ENCODE measurements around the gene EEF2K. TPM values are rescaled to one million over a fixed set of nuclear protein-coding genes. Genes with fewer than 3 reads are reported as not detected.
A peak's percentile ranks its signal among the peaks of the same experiment; 100 is the strongest.

EEF2K gene
- total RNA-seq, 1 donor from 2014 or later = 31.9 TPM

- intact Hi-C loops (cut with DNase I) = loop anchor here (1.0 to 10.0 kb wide), 8 partner anchors 15 to 1453 kb away; partner anchors contain the start of genes DCTN5, DCUN1D3, EEF2K and LYRM1
- H3K4me1 ChIP-seq = peaks cover 9 to 22% of the 10 kb centered on the region in 2 donors
- DNase-seq (ENCODE audit: low spot score in 2 of 2) = no peak
These were observed 14.4 kb upstream of the EEF2K start for GRCh38 chr16:22191532-22192260.

GRCh38 chr16:22192261-22193062 is 13.6 kb upstream of the EEF2K start:
- Histone ChIP-seq H3K36me3 (no peaks in the 10 kb centered on the region), H3K27me3 (no peaks in the 10 kb centered on the region), H3K4me1 (peaks cover 9 to 22% of the 10 kb centered on the region in 2 donors), H3K4me3 (peak overlapping the region; percentile 58 to 64), H3K27ac (peak overlapping the region; percentile 95 to 98), H3K9me3 (no peaks in the 10 kb centered on the region)
- no peak for TF ChIP-seq CTCF (IDR thresholded peaks at IDR 0.05)
- intact Hi-C loops (cut with DNase I) = loop anchor here (5.0 to 10.0 kb wide), 5 partner anchors 688 to 1452 kb away; partner anchors contain the start of genes DCTN5, DCUN1D3, LYRM1 and PALB2
- peak; percentile 75 to 94 for DNase-seq (ENCODE audit: low spot score in 2 of 2)

More at GRCh38 chr16:22191532-22192260, 14.4 kb upstream of the EEF2K start:
- no peaks in the 10 kb centered on the region for H3K36me3 ChIP-seq
- H3K4me3 ChIP-seq = peak overlapping the region; percentile 58 to 64
- no peaks in the 10 kb centered on the region for H3K27me3 ChIP-seq
- TF ChIP-seq CTCF (IDR thresholded peaks at IDR 0.05) = no peak
- H3K27ac ChIP-seq = peak overlapping the region; percentile 95 to 98
- no peaks in the 10 kb centered on the region for H3K9me3 ChIP-seq

GRCh38 chr16:22193063-22193411 is 13.0 kb upstream of the EEF2K start:
- Histone ChIP-seq H3K4me1 (peaks cover 9 to 25% of the 10 kb centered on the region in 2 donors), H3K4me3 (peak overlapping the region in 1 of 2 donors; percentile 28), H3K27ac (peak overlapping the region; percentile 95 to 98), H3K27me3 (no peaks in the 10 kb centered on the region), H3K36me3 (no peaks in the 10 kb centered on the region), H3K9me3 (no peaks in the 10 kb centered on the region)
- intact Hi-C loops (cut with DNase I) = loop anchor here (5.0 to 10.0 kb wide), 5 partner anchors 688 to 1452 kb away; partner anchors contain the start of genes DCTN5, DCUN1D3, LYRM1 and PALB2
- DNase-seq (ENCODE audit: low spot score in 2 of 2) = no peak
- TF ChIP-seq CTCF (IDR thresholded peaks at IDR 0.05) = no peak

GRCh38 chr16:22194707-22195444 is 11.2 kb upstream of the EEF2K start:
- DNase-seq (ENCODE audit: low spot score in 2 of 2) = no peak
- no peaks in the 10 kb centered on the region for H3K9me3 ChIP-seq
- no peak overlapping the region for H3K4me3 ChIP-seq
- peak overlapping the region; percentile 73 to 98 for H3K27ac ChIP-seq
- no peaks in the 10 kb centered on the region for H3K27me3 ChIP-seq
- peaks cover under 1 to 29% of the 10 kb centered on the region in 2 donors for H3K4me1 ChIP-seq
- H3K36me3 ChIP-seq = no peaks in the 10 kb centered on the region
- intact Hi-C loops (cut with DNase I) = loop anchor here (5.0 to 10.0 kb wide), 7 partner anchors 42 to 1450 kb away; partner anchors contain the start of genes CDR2, DCTN5, DCUN1D3 and LYRM1
- no peak for TF ChIP-seq CTCF (IDR thresholded peaks at IDR 0.05)

GRCh38 chr16:22195445-22195694 is 10.7 kb upstream of the EEF2K start:
- TF ChIP-seq CTCF (IDR thresholded peaks at IDR 0.05) = no peak
- no peak for DNase-seq (ENCODE audit: low spot score in 2 of 2)
- H3K27ac ChIP-seq = peak overlapping the region; percentile 73 to 98
- H3K4me3 ChIP-seq = no peak overlapping the region
- no peaks in the 10 kb centered on the region for H3K36me3 ChIP-seq
- no peaks in the 10 kb centered on the region for H3K27me3 ChIP-seq
- intact Hi-C loops (cut with DNase I) = loop anchor here (5.0 to 10.0 kb wide), 6 partner anchors 42 to 1449 kb away; partner anchors contain the start of genes CDR2, DCTN5, PALB2 and USP31
- H3K4me1 ChIP-seq = peaks cover 0 to 34% of the 10 kb centered on the region in 2 donors
- H3K9me3 ChIP-seq = no peaks in the 10 kb centered on the region

All from ascending aorta (tissue), 2 donors.